ENCODE data around the gene G6PC2. TPM values are rescaled to one million over a fixed set of nuclear protein-coding genes. Genes with fewer than 3 reads are reported as not detected.
"Not testable (repeated sequence)": the region's sequence is repeated elsewhere in the genome, so short reads cannot be mapped to it uniquely, and the experiment has no call there.

The G6PC2 gene
- total and polyA plus RNA-seq, 8 donors = 0.55 TPM; not detected in 7

DNA sequence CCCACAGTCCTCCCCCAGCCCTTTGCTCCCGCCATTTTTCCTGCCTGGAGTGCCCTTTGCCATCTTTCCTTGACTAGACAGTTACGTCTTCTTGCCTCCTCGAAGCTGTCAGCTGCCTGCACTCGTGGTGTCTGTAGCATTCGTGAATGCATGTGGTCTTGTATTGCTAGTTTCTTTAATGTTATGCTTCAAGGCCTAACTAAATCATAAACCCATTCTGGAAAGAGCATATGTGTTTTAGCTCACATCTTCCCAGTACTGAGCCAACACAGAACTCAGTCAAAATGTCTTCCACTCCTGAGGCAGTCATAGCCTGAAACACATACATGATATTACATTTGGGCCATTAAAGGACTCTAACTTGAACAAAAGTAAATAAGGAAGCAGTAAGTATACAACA is 46.4 kb upstream of the G6PC2 start:
- Histone ChIP-seq H3K36me3 (peaks cover 0 to 72% (median 32%) of the 10 kb centered on the region in 4 donors), H3K4me3 (no peak overlapping the region), H3K27ac (no peak overlapping the region), H3K4me1 (peaks cover 0 to 18% (median 4%) of the 10 kb centered on the region in 4 donors), H3K27me3 (no peaks in the 10 kb centered on the region), H3K9me3 (no peaks in the 10 kb centered on the region)
- no peak for TF ChIP-seq POLR2A (IDR thresholded peaks at IDR 0.05)
- TF ChIP-seq POLR2AphosphoS5 (IDR thresholded peaks at IDR 0.05) = no peak
- TF ChIP-seq, protein P1, sequence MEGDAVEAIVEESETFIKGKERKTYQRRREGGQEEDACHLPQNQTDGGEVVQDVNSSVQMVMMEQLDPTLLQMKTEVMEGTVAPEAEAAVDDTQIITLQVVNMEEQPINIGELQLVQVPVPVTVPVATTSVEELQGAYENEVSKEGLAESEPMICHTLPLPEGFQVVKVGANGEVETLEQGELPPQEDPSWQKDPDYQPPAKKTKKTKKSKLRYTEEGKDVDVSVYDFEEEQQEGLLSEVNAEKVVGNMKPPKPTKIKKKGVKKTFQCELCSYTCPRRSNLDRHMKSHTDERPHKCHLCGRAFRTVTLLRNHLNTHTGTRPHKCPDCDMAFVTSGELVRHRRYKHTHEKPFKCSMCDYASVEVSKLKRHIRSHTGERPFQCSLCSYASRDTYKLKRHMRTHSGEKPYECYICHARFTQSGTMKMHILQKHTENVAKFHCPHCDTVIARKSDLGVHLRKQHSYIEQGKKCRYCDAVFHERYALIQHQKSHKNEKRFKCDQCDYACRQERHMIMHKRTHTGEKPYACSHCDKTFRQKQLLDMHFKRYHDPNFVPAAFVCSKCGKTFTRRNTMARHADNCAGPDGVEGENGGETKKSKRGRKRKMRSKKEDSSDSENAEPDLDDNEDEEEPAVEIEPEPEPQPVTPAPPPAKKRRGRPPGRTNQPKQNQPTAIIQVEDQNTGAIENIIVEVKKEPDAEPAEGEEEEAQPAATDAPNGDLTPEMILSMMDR (IDR thresholded peaks at IDR 0.05) = no peak
- TF ChIP-seq EP300 (IDR thresholded peaks at IDR 0.05) = no peak
- 94 to 99% (median 97%) methylated on average over 5 of the region's 5 CpGs for WGBS, 5 donors
- intact Hi-C loops (cut with DNase I; ENCODE audit: low total_unique reads) = no loop called here
- DNase-seq = no peak

DNA sequence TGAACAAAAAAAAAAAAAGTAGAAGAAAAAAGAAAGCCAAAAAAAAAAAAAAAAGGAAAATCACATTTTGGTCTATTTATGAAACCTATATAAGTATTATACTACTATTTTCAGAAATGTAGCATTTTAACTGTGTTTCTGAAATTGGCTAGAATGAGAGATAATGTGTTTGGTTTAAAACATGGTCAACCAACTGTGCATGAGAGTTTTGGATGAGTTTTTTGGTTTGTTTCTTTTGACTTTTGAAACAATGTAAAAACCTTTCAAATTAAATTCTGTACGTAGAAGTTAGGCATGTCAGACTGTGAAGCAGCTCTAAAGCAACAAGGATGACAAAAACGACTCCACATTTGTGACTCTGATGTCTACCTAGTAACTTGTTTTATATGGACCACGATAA is 45.5 kb upstream of the G6PC2 start:
- H3K9me3 ChIP-seq = no peaks in the 10 kb centered on the region
- 95 to 98% (median 96%) methylated on average over 3 of the region's 3 CpGs for WGBS, 5 donors
- H3K4me1 ChIP-seq = peaks cover 0 to 13% (median 4%) of the 10 kb centered on the region in 4 donors
- H3K27me3 ChIP-seq = no peaks in the 10 kb centered on the region
- DNase-seq = no peak
- H3K36me3 ChIP-seq = peaks cover 0 to 81% (median 39%) of the 10 kb centered on the region in 4 donors
- TF ChIP-seq, protein P1 (IDR thresholded peaks at IDR 0.05) = no peak
- TF ChIP-seq EP300 (IDR thresholded peaks at IDR 0.05) = no peak
- no peak for TF ChIP-seq POLR2A (IDR thresholded peaks at IDR 0.05)
- no peak for TF ChIP-seq POLR2AphosphoS5 (IDR thresholded peaks at IDR 0.05)
- no peak overlapping the region for H3K4me3 ChIP-seq
- H3K27ac ChIP-seq = no peak overlapping the region
- intact Hi-C loops (cut with DNase I; ENCODE audit: low total_unique reads) = no loop called here

GRCh38 chr2:168858146-168858545 is 42.9 kb upstream of the G6PC2 start:
- H3K27me3 ChIP-seq = no peaks in the 10 kb centered on the region
- no peak overlapping the region for H3K4me3 ChIP-seq
- TF ChIP-seq, protein P1 (IDR thresholded peaks at IDR 0.05) = no peak
- TF ChIP-seq EP300 (IDR thresholded peaks at IDR 0.05) (no peak), POLR2AphosphoS5 (IDR thresholded peaks at IDR 0.05) (no peak), POLR2A (IDR thresholded peaks at IDR 0.05) (no peak)
- intact Hi-C loops (cut with DNase I; ENCODE audit: low total_unique reads) = no loop called here
- H3K9me3 ChIP-seq = no peaks in the 10 kb centered on the region
- H3K4me1 ChIP-seq = peaks cover 0 to 13% (median 4%) of the 10 kb centered on the region in 4 donors
- peaks cover 12 to 83% (median 48%) of the 10 kb centered on the region in 4 donors for H3K36me3 ChIP-seq
- WGBS, 5 donors = 91 to 100% (median 97%) methylated on average over 2 of the region's 2 CpGs
- H3K27ac ChIP-seq = no peak overlapping the region
- DNase-seq = no peak

GRCh38 chr2:168867164-168867563 is 33.9 kb upstream of the G6PC2 start:
- intact Hi-C loops (cut with DNase I; ENCODE audit: low total_unique reads); H3K27me3 ChIP-seq; H3K4me1 ChIP-seq; H3K4me3 ChIP-seq; H3K27ac ChIP-seq; H3K9me3 ChIP-seq; DNase-seq: not testable (repeated sequence)
- 91 to 100% (median 100%) methylated on average over 1 of the region's 1 CpG for WGBS, 5 donors
- peaks cover 8 to 34% (median 33%) of the 10 kb centered on the region in 4 donors for H3K36me3 ChIP-seq

DNA sequence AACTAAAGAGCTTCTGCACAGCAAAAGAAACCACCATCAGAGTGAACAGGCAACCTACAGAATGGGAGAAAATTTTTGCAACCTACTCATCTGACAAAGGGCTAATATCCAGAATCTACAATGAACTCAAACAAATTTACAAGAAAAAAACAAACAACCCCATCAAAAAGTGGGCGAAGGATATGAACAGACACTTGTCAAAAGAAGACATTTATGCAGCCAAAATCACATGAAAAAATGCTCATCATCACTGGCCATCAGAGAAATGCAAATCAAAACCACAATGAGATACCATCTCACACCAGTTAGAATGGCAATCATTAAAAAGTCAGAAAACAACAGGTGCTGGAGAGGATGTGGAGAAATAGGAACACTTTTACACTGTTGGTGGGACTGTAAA is 30.7 kb upstream of the G6PC2 start:
- WGBS, 5 donors = 93 to 100% (median 100%) methylated on average over 1 of the region's 1 CpG
- intact Hi-C loops (cut with DNase I; ENCODE audit: low total_unique reads); H3K4me1 ChIP-seq; H3K27me3 ChIP-seq; H3K9me3 ChIP-seq; H3K36me3 ChIP-seq; H3K27ac ChIP-seq; DNase-seq; H3K4me3 ChIP-seq: not testable (repeated sequence)

DNA sequence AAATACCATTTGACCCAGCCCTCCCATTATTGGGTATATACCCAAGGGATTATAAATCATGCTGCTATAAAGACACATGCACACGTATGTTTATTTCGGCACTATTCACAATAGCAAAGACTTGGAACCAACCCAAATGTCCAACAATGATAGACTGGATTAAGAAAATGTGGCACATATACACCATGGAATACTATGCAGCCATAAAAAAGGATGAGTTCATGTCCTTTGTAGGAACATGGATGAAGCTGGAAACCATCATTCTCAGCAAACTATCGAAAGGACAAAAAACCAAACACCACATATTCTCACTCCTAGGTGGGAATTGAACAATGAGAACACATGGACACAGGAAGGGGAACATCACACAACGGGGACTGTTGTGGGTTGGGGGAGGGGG is 30.3 kb upstream of the G6PC2 start:
- H3K27ac ChIP-seq; intact Hi-C loops (cut with DNase I; ENCODE audit: low total_unique reads); H3K27me3 ChIP-seq; H3K36me3 ChIP-seq; H3K4me1 ChIP-seq; DNase-seq; H3K4me3 ChIP-seq; H3K9me3 ChIP-seq: not testable (repeated sequence)
- 97 to 99% (median 98%) methylated on average over 4 of the region's 4 CpGs for WGBS, 5 donors

All from stomach (tissue), 9 donors.